ENCODE results near the gene PSMC2.
"Not testable (repeated sequence)": the region's sequence is repeated elsewhere in the genome, so short reads cannot be mapped to it uniquely, and the experiment has no call there.

Gene PSMC2

GRCh38 chr7:103379270-103379975, 32.0 kb downstream of the PSMC2 start:
- no peak for DNase-seq (ENCODE audit: low read depth, low spot score)

DNA sequence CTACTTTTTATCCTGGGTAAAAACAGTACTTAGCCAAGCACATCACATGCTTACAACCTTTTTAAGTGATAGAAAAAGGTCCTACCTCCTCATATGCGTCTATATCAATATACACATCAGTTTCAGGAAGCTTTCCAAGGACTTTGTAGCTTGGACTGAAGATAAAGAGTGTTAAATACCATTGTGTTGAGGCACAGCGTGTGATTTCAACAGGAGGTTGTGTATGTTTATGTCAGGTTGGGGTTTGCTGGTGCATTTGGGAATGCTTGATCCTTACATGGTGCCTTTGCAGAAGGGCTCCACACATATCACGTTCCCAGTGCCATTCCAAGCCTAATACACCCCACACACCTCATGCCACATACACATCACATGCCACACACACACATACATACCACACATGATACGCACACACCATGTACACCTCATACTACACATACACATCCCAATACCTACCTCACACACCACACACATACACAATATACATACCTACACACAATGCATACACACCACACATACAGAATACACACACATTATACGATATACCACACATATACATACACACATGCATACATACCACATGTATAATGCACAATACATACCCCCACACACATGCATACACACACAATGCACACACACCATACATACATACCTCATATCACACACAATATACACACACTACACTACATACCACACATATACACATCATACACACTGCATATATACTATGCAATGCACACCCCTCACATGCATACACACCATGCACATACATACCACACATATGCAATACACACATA, 33.1 kb downstream of the PSMC2 start:
- no peak for DNase-seq (ENCODE audit: low read depth, low spot score)

GRCh38 chr7:103381280-103382031, 34.0 kb downstream of the PSMC2 start:
- no peak for DNase-seq (ENCODE audit: low read depth, low spot score)

GRCh38 chr7:103382032-103382402, 34.6 kb downstream of the PSMC2 start:
- no peak for DNase-seq (ENCODE audit: low read depth, low spot score)

- DNase-seq (ENCODE audit: low read depth, low spot score): no peak
These were observed 39.8 kb downstream of the PSMC2 start for GRCh38 chr7:103387242-103387641.

DNA sequence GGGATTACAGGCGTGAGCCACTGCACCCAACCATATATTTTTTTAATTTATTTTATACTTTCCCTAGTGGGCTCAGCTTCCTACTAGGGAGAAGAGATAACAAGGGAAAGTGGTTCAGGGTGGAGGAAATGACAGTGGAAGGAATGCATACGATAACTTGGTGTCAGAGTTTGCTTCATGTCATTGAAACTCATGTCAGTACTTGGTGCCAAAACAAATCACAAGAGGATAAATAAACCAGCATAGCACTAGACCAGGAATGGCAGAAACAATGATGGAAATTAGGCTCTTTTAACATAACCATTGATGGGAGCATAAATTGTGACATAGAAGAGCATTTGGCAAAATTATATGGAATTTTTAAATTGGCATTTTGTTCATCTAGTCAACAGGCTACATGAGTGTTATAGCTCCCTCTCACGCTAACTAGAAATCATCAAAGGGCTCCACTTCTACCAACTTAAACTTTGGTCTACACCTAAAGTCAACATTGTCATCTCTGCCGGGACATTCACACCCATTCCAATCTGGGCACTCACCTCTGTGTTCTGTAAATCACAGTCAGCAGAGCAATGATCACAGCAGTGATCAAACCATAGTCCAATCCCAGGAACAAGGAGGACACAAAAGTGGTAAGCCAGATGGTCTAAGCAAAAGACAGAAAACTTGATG, 41.2 kb downstream of the PSMC2 start:
- DNase-seq (ENCODE audit: low read depth, low spot score): no peak

DNA sequence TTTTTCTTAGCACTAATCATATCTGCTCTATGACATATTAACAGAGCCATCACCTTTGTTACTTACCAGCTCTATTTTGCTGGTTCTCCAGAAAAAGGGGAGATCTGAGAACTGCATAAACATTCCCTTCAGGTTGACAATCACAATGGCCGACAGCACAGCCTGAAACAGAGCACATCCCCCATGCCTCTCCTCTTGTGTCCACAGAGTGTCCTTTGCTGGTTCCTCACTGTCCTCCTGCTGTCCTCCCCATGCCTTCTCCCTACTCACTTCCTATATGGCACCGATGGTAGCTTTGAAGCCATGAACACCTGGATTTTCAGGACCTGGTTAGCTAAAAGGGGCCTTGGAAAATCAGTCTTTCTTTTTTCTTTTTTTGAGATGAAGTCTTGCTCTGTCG, 41.8 kb downstream of the PSMC2 start:
- no peak for DNase-seq (ENCODE audit: low read depth, low spot score)

GRCh38 chr7:103391150-103391549, 43.7 kb downstream of the PSMC2 start:
- DNase-seq (ENCODE audit: low read depth, low spot score): no peak

DNA sequence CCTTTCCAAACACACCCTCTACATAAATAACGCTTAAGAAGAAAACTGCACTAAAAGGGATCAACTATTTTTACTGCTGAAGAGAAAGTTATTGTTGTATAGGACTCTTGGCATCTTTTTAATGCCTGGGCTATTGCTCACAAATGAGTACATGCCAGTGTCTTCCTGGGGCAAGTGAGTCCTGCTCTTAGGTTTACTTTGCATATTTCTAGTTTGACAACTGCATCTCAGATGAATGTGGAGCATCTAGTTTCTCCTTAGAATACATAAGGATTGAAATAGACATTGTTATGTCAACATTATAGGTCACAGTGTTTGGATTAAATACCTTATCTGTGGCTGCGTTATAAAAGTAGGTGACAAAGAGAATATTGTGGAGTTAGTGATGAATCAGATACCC, 44.5 kb downstream of the PSMC2 start:
- DNase-seq (ENCODE audit: low read depth, low spot score): no peak

DNA sequence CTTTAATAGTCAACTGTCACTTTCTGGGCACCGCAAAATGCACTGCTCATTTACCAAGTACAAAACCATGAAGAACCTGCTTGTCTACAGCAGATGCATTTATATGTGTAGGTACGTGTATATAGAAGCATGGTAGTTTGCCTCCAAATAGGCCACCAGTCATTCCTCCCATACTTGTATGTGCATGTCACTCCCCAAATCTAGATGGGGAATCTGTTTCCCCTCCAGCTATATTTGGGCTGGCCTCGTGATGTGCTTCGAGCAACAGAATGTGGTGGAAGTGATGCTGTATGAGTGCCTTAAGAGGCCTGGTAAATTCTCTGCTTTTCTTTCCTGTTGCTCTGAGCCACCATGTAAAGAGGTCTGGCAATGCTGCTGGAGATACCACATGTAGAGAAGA, 47.1 kb downstream of the PSMC2 start:
- no peak for DNase-seq (ENCODE audit: low read depth, low spot score)

DNA sequence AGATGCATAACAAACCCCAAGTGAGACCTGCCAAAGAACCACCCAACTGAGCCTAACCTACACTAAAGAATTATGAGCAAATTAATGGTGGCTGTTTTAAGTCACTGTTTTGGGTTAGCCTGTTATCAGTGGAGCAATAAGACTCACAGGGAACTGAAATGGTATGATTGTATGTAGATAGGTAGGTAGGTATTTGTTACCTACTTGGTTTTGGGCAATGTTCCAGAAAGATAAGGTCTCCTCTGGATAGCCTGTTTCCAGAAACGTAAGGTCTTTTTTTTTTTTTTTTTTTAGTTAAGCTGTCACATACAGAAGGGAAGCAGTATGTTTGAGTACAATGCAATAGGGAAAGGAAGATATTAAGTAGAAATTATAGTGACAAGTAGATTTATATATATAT, 47.6 kb downstream of the PSMC2 start:
- no peak for DNase-seq (ENCODE audit: low read depth, low spot score)

DNA sequence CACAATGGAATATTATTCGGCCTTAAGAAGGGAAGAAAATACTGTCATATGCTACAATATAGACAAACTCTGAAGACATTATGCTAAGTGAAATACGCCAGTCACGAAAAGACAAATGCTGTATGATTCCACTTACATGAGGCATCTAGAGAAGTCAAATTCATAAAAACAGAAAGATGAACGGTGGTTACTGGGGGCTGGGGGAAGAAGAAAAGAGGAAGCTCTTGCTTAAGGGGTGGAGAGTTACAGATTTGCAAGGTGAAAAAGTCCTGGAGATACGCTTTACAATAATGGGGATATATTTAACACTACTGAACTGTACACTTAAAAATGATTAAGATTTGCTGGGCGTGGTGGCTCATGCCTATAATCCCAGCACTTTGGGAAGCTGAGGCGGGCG, 49.0 kb downstream of the PSMC2 start:
- DNase-seq (ENCODE audit: low read depth, low spot score): no peak

DNA sequence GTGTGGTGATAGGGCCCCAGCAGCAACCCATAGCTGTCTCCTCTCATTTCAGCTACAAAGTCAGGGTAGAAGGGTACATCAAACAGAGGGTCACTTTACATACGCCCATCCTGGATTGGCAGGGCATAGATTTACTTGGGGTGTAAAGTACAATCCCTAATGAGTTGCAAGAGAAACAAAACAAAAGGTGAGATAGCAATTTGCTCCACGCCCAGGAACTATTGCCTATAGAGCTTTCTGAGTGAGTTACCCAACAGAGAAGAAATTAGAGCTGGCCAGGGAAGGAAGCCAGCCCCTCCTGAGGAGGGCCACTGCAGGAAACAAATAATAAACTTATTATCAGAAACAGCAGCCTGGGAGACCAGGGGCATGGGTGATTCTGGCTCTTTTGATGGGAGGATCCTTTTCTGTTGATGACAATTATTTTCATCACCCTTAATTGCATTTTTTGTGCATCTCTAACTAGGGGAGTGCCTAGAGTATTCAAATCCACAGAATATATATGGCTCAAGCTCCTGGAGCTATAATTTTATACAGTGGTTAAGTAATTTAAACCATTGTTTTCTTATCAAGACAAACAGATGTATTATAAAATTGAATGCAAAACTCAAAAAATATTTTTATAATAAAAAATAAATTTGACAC, 51.2 kb downstream of the PSMC2 start:
- no peak for DNase-seq (ENCODE audit: low read depth, low spot score)

GRCh38 chr7:103399687-103400086, 52.2 kb downstream of the PSMC2 start:
- not testable (repeated sequence) for DNase-seq (ENCODE audit: low read depth, low spot score)

- peak; percentile 12 for DNase-seq (ENCODE audit: low read depth, low spot score)
These were observed 58.6 kb downstream of the PSMC2 start for GRCh38 chr7:103405789-103406613.

DNA sequence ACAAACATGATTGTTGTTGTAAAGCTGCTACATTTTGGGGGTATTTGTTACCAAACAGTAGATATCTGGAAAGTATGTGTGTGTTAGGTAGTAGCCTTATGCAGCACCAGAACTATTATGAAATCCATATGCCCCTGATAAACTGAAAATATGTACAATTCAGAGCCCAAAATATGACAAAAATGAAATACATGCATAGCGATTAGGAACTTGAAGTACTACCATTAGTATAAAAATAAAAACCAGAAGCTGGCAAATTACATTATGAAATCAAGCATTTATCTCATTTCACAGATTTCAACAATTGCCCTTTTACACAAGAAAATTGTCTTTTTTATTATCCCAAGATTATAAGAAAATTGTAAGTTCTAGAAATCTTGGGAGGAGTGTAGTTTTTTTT, 64.7 kb downstream of the PSMC2 start:
- DNase-seq (ENCODE audit: low read depth, low spot score): no peak

DNA sequence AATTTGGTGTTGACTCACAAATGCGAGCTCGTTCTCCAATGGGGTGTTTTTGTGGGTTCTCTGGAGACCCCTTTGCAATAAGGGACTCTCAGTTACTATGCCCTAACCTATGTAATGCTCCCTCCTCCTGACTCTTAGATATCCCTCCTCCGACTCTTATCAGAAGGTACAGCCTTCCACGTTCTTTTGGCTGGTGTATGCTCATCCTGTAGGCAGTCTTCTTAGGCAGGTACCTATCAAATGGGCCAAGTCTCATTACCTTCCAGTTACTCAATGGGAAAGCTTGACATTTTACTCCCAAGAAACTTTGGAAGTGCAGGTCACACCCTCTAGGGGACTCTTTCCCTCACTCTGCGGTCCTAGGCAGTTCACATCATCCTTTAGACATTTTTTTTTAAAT, 66.0 kb downstream of the PSMC2 start:
- DNase-seq (ENCODE audit: low read depth, low spot score): no peak

- DNase-seq (ENCODE audit: low read depth, low spot score): no peak
These were observed 70.8 kb downstream of the PSMC2 start for GRCh38 chr7:103418241-103418640.

All from ELF-1 (cell line).